ENCODE results near the gene RLBP1.

Gene RLBP1

GRCh38 chr15:89221543-89221942, at the start of gene RLBP1:
Gene RLBP1 (minus strand): TSS chr15:89221579. CDS start chr15:89218975, 2,604 bp downstream.
- TF ChIP-seq, protein P1, sequence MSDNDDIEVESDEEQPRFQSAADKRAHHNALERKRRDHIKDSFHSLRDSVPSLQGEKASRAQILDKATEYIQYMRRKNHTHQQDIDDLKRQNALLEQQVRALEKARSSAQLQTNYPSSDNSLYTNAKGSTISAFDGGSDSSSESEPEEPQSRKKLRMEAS (IDR thresholded peaks at IDR 0.05): no peak
- TF ChIP-seq TEAD4 (IDR thresholded peaks at IDR 0.05): no peak

DNA sequence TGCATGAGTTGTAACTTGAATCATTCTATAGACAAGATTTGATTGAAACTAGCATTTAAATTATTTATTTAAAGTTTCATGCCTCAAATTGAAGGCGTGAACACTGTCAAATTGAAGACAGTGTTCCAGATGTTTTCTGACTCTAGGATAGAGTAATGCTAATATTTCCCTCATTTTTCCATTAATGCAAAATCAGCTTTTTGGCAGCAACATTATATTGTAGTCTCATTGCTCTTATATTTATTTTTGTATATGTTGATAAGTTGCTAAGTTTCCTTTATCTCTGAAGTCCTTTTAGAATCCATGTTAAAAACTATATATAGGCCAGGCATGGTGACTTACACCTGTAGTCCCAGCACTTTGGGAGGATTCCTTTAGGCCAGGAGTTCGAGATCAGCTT, 27.2 kb upstream of the RLBP1 start:
- TF ChIP-seq, protein P2, sequence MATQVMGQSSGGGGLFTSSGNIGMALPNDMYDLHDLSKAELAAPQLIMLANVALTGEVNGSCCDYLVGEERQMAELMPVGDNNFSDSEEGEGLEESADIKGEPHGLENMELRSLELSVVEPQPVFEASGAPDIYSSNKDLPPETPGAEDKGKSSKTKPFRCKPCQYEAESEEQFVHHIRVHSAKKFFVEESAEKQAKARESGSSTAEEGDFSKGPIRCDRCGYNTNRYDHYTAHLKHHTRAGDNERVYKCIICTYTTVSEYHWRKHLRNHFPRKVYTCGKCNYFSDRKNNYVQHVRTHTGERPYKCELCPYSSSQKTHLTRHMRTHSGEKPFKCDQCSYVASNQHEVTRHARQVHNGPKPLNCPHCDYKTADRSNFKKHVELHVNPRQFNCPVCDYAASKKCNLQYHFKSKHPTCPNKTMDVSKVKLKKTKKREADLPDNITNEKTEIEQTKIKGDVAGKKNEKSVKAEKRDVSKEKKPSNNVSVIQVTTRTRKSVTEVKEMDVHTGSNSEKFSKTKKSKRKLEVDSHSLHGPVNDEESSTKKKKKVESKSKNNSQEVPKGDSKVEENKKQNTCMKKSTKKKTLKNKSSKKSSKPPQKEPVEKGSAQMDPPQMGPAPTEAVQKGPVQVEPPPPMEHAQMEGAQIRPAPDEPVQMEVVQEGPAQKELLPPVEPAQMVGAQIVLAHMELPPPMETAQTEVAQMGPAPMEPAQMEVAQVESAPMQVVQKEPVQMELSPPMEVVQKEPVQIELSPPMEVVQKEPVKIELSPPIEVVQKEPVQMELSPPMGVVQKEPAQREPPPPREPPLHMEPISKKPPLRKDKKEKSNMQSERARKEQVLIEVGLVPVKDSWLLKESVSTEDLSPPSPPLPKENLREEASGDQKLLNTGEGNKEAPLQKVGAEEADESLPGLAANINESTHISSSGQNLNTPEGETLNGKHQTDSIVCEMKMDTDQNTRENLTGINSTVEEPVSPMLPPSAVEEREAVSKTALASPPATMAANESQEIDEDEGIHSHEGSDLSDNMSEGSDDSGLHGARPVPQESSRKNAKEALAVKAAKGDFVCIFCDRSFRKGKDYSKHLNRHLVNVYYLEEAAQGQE (IDR thresholded peaks at IDR 0.05; ENCODE audit: low read depth): no peak
- TF ChIP-seq EGR1 (IDR thresholded peaks at IDR 0.05): no peak
- TF ChIP-seq TEAD4 (IDR thresholded peaks at IDR 0.05): no peak
- TF ChIP-seq CEBPB (IDR thresholded peaks at IDR 0.05): no peak
- TF ChIP-seq TCF12 (IDR thresholded peaks at IDR 0.05; ENCODE audit: low read depth): no peak
- no peak for TF ChIP-seq EP300 (IDR thresholded peaks at IDR 0.05; ENCODE audit: borderline replicate concordance)
- TF ChIP-seq ZBTB7A (IDR thresholded peaks at IDR 0.05; ENCODE audit: low read depth): no peak
- TF ChIP-seq FOXM1 (IDR thresholded peaks at IDR 0.05; ENCODE audit: borderline replicate concordance, low read depth): no peak
- TF ChIP-seq NFIC (IDR thresholded peaks at IDR 0.05): no peak
- no peak for TF ChIP-seq TAF1 (IDR thresholded peaks at IDR 0.05; ENCODE audit: low read depth)
- no peak for TF ChIP-seq RAD21 (IDR thresholded peaks at IDR 0.05; ENCODE audit: low read depth)
- TF ChIP-seq, protein P3, sequence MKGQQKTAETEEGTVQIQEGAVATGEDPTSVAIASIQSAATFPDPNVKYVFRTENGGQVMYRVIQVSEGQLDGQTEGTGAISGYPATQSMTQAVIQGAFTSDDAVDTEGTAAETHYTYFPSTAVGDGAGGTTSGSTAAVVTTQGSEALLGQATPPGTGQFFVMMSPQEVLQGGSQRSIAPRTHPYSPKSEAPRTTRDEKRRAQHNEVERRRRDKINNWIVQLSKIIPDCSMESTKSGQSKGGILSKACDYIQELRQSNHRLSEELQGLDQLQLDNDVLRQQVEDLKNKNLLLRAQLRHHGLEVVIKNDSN (IDR thresholded peaks at IDR 0.05): no peak
- TF ChIP-seq, protein P1 (IDR thresholded peaks at IDR 0.05): no peak

GRCh38 chr15:89247446-89247845, 26.1 kb upstream of the RLBP1 start:
- TF ChIP-seq TEAD4 (IDR thresholded peaks at IDR 0.05) (no peak), ZBTB7A (IDR thresholded peaks at IDR 0.05; ENCODE audit: low read depth) (no peak), TAF1 (IDR thresholded peaks at IDR 0.05; ENCODE audit: low read depth) (no peak), NFIC (IDR thresholded peaks at IDR 0.05) (no peak), CREB1 (IDR thresholded peaks at IDR 0.05; ENCODE audit: low read depth) (no peak), FOXM1 (IDR thresholded peaks at IDR 0.05; ENCODE audit: borderline replicate concordance, low read depth) (no peak), YY1 (IDR thresholded peaks at IDR 0.05; ENCODE audit: low read depth) (no peak), EGR1 (IDR thresholded peaks at IDR 0.05) (no peak), RAD21 (IDR thresholded peaks at IDR 0.05; ENCODE audit: low read depth) (no peak), EP300 (IDR thresholded peaks at IDR 0.05; ENCODE audit: borderline replicate concordance) (no peak), CEBPB (IDR thresholded peaks at IDR 0.05) (no peak), TCF12 (IDR thresholded peaks at IDR 0.05; ENCODE audit: low read depth) (no peak)
- TF ChIP-seq, protein P1 (IDR thresholded peaks at IDR 0.05): no peak
- TF ChIP-seq, protein P2 (IDR thresholded peaks at IDR 0.05; ENCODE audit: low read depth): no peak
- TF ChIP-seq, protein P3 (IDR thresholded peaks at IDR 0.05): no peak

DNA sequence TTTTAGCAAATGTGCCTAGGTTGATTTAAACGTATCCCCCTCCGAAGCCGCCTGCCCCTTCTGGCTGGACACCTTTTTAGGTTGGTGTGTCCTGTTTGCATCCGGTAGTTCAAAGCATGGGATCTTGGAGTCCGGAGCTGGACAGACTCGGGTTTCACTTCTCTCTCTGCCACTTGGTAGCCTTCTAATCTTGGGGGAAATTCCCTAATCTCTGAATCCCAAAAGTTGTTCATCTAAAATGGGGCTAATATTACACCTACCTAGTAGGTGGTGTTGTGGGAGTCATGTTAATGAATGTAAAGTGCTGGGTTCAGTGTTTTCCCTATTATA, 23.2 kb upstream of the RLBP1 start:
- TF ChIP-seq, protein P2 (IDR thresholded peaks at IDR 0.05; ENCODE audit: low read depth): no peak
- TF ChIP-seq YY1 (IDR thresholded peaks at IDR 0.05; ENCODE audit: low read depth) (no peak), NFIC (IDR thresholded peaks at IDR 0.05) (no peak), TEAD4 (IDR thresholded peaks at IDR 0.05) (no peak), EP300 (IDR thresholded peaks at IDR 0.05; ENCODE audit: borderline replicate concordance) (no peak), ZBTB7A (IDR thresholded peaks at IDR 0.05; ENCODE audit: low read depth) (no peak), RAD21 (IDR thresholded peaks at IDR 0.05; ENCODE audit: low read depth) (no peak), CEBPB (IDR thresholded peaks at IDR 0.05) (no peak), TCF12 (IDR thresholded peaks at IDR 0.05; ENCODE audit: low read depth) (no peak), FOXM1 (IDR thresholded peaks at IDR 0.05; ENCODE audit: borderline replicate concordance, low read depth) (no peak), EGR1 (IDR thresholded peaks at IDR 0.05) (no peak), TAF1 (IDR thresholded peaks at IDR 0.05; ENCODE audit: low read depth) (no peak), CREB1 (IDR thresholded peaks at IDR 0.05; ENCODE audit: low read depth) (no peak)
- TF ChIP-seq, protein P1 (IDR thresholded peaks at IDR 0.05): no peak
- TF ChIP-seq, protein P3 (IDR thresholded peaks at IDR 0.05): no peak

All from Ishikawa (cell line).